HCT116 (cell line): ENCODE results near the gene C2orf76. TPM values are rescaled to one million over a fixed set of nuclear protein-coding genes. Genes with fewer than 3 reads are reported as not detected.

Experiments
- ATAC-seq: fragments of 200-7000 bp; cut with Tn5 transposase; 2 replicates; pipeline ENCODE4 v1.9.1; 2020; ENCODE audit warnings: mild to moderate bottlenecking, moderate library complexity
- BruUV-seq: library from RNA; stranded (reverse); fragments of 400-500 nt; replicated peaks from 2 replicates; lab custom pipeline; 2021; lab: Mats Ljungman, UMichigan
- CTCF ChIA-PET: fragments of 300-600 bp; sonication (Branson Sonifier 250); formaldehyde crosslinking; loops from one replicate; lab custom pipeline; 2021; ENCODE audit warnings: antibody characterized with exemption; lab: Charles Lee
- POLR2A ChIA-PET: fragments of 300-600, 350-600 bp; sonication (Branson Sonifier 250); formaldehyde crosslinking; loops from one replicate; lab custom pipeline; 2021; ENCODE audit warnings: antibody characterized with exemption; lab: Charles Lee
- RAD21 ChIA-PET, 2 experiments: fragments of 300-600 bp; sonication (Branson Sonifier 250); formaldehyde crosslinking; loops; one replicate each; lab custom pipeline; 2023; ENCODE audit warnings: low total read pairs in 2 of 2; ENCODE audit not compliant: uncharacterized antibody in 2 of 2, unreplicated experiment in 2 of 2, low non-redundant PET in 1 of 2; lab: Charles Lee
- DNase-seq: peaks from one replicate; pipeline ENCODE4 v3.0.0-alpha.2; 2010; ENCODE audit warnings: low read depth, low spot score
- H2AFZ ChIP-seq: fragments of 200-600 bp; shearing (Covaris generic), sonication (generic); 2 replicates; pipeline ENCODE4 v1.6.1; 2017; ENCODE audit warnings: low read depth, mixed run types, mixed read lengths, antibody characterized with exemption, low read length; ENCODE audit not compliant: poor library complexity, severe bottlenecking
- H3K27ac ChIP-seq: 2 replicates; pipeline ENCODE4 v1.5.1; 2012; ENCODE audit warnings: low read depth, low read length
- H3K27me3 ChIP-seq: fragments of 200-600 bp; sonication (generic); 2 replicates; pipeline ENCODE4 v1.6.1; 2016; ENCODE audit warnings: mixed run types, low read length, mixed read lengths; ENCODE audit not compliant: insufficient read depth
- H3K36me3 ChIP-seq, 2 experiments: fragments of 200-500 bp in 1 of 2; fragments of 200-600 bp in 1 of 2; sonication (Bioruptor generic) in 1 of 2; sonication (generic) in 1 of 2; 2 replicates each; pipeline versions ENCODE4 v1.5.1 to v1.6.1; 2014 to 2016; ENCODE audit warnings: low read length in 2 of 2, inconsistent platforms in 1 of 2, mixed read lengths in 1 of 2, mixed run types in 1 of 2; ENCODE audit not compliant: insufficient read depth in 2 of 2, control insufficient read depth in 1 of 2
- H3K4me1 ChIP-seq, 2 experiments: fragments of 200-600 bp in 1 of 2; sonication (generic) in 1 of 2; 2 replicates each; pipeline versions ENCODE4 v1.5.1 to v1.6.1; 2012 to 2017; ENCODE audit warnings: low read length in 2 of 2, inconsistent platforms in 1 of 2, mild to moderate bottlenecking in 1 of 2, mixed read lengths in 1 of 2, mixed run types in 1 of 2, moderate library complexity in 1 of 2; ENCODE audit not compliant: insufficient read depth in 2 of 2, control insufficient read depth in 1 of 2
- H3K4me2 ChIP-seq: fragments of 200-600 bp; sonication (generic); 2 replicates; pipeline ENCODE4 v1.6.1; 2017; ENCODE audit warnings: mixed run types, low read length, mixed read lengths
- H3K4me3 ChIP-seq, 2 experiments: fragments of 200-600 bp in 1 of 2; sonication (generic) in 1 of 2; replicated peaks in 1 of 2; 2 replicates each; pipeline ENCODE4 v1.5.1; 2011 to 2016; ENCODE audit warnings: low read length in 2 of 2, control low read depth in 1 of 2, low read depth in 1 of 2, mild to moderate bottlenecking in 1 of 2, mixed read lengths in 1 of 2, mixed run types in 1 of 2
- H3K79me2 ChIP-seq: fragments of 200-600 bp; sonication (generic); 2 replicates; pipeline ENCODE4 v1.6.1; 2017; ENCODE audit warnings: mild to moderate bottlenecking, mixed run types, low read length, moderate library complexity, mixed read lengths; ENCODE audit not compliant: insufficient read depth
- H3K9ac ChIP-seq: fragments of 200-600 bp; sonication (generic); 2 replicates; pipeline ENCODE4 v1.6.1; 2016; ENCODE audit warnings: low read length, mixed read lengths
- H3K9me2 ChIP-seq: fragments of 200-600 bp; sonication (generic), shearing (Covaris generic); 2 replicates; pipeline ENCODE4 v1.6.1; 2017; ENCODE audit warnings: mixed run types, mild to moderate bottlenecking, moderate library complexity; ENCODE audit not compliant: insufficient read depth
- H3K9me3 ChIP-seq, 2 experiments: fragments of 200-500 bp in 1 of 2; fragments of 200-600 bp in 1 of 2; sonication (Bioruptor generic) in 1 of 2; sonication (generic) in 1 of 2; 2 replicates each; pipeline ENCODE4 v1.6.1; 2014 to 2017; ENCODE audit warnings: low read length in 2 of 2, mixed read lengths in 2 of 2, inconsistent platforms in 1 of 2, low read depth in 1 of 2, mild to moderate bottlenecking in 1 of 2, mixed run types in 1 of 2, moderate library complexity in 1 of 2; ENCODE audit not compliant: control insufficient read depth in 1 of 2, insufficient read depth in 1 of 2
- H4K20me1 ChIP-seq: fragments of 200-600 bp; sonication (generic), shearing (Covaris generic); 2 replicates; pipeline ENCODE4 v1.6.1; 2017; ENCODE audit warnings: mixed run types, mild to moderate bottlenecking, moderate library complexity; ENCODE audit not compliant: insufficient read depth
- ATF3 ChIP-seq: IDR thresholded peaks from 2 replicates; pipeline ENCODE4 v1.6.1; 2012
- CEBPB ChIP-seq: IDR thresholded peaks from 2 replicates; pipeline ENCODE4 v1.6.1; 2012; ENCODE audit warnings: low read depth
- ELF1 ChIP-seq: IDR thresholded peaks from 2 replicates; pipeline ENCODE4 v1.6.1; 2012; ENCODE audit warnings: low read depth, borderline replicate concordance
- EZH2 ChIP-seq: fragments of 200-600 bp; sonication (generic); IDR thresholded peaks from 2 replicates; pipeline ENCODE4 v1.6.1; 2017; ENCODE audit warnings: antibody characterized with exemption, mixed run types
- EZH2phosphoT487 ChIP-seq: fragments of 200-600 bp; IDR thresholded peaks from 2 replicates; pipeline ENCODE4 v1.6.1; 2018; ENCODE audit warnings: antibody characterized with exemption, borderline replicate concordance
- FOSL1 ChIP-seq: IDR thresholded peaks from 2 replicates; pipeline ENCODE4 v1.6.1; 2012; ENCODE audit warnings: low read depth
- JUND ChIP-seq: IDR thresholded peaks from 2 replicates; pipeline ENCODE4 v1.6.1; 2012
- RAD21 ChIP-seq: IDR thresholded peaks from 2 replicates; pipeline ENCODE4 v1.6.1; 2012; ENCODE audit warnings: low read depth, mild to moderate bottlenecking
- REST ChIP-seq: IDR thresholded peaks from 2 replicates; pipeline ENCODE4 v1.6.1; 2012; ENCODE audit warnings: low read depth
- SIN3A ChIP-seq: IDR thresholded peaks from 2 replicates; pipeline ENCODE4 v1.6.1; 2012; ENCODE audit warnings: low read depth
- SP1 ChIP-seq: IDR thresholded peaks from 2 replicates; pipeline ENCODE4 v1.6.1; 2012; ENCODE audit warnings: low read depth
- YY1 ChIP-seq: IDR thresholded peaks from 2 replicates; pipeline ENCODE4 v1.6.1; 2011; ENCODE audit warnings: low read length, low read depth, moderate library complexity, mild to moderate bottlenecking; ENCODE audit not compliant: insufficient replicate concordance; ENCODE audit errors: extremely low read depth
- ZBTB33 ChIP-seq: IDR thresholded peaks from 2 replicates; pipeline ENCODE4 v1.6.1; 2011; ENCODE audit warnings: mild to moderate bottlenecking, low read length, moderate library complexity; ENCODE audit not compliant: insufficient replicate concordance; ENCODE audit errors: extremely low read depth
- ZFX ChIP-seq: fragments of 450-650 bp; IDR thresholded peaks from 2 replicates; pipeline ENCODE4 v1.6.1; 2017
- ZNF274 ChIP-seq: fragments of 200-500 bp; sonication (Bioruptor generic); IDR thresholded peaks from 2 replicates; pipeline ENCODE4 v1.6.1; 2014; ENCODE audit warnings: mild to moderate bottlenecking, low read depth, low read length, inconsistent platforms
- intact Hi-C: fragments of 100-400 bp; cut with micrococcal nuclease; formaldehyde crosslinking; loops from 2 replicates; pipeline ENCODE4 v1.10.0; 2022
- total RNA-seq: library from RNA; stranded (reverse); gene quantifications from one replicate; pipeline ENCODE4 v1.2.1, GENCODE V29; 2021; ENCODE audit not compliant: unreplicated experiment

C2orf76 gene
- total RNA-seq, 1 experiment from 2014 or later: 10.5 TPM

GRCh38 chr2:119304847-119305246, 61.8 kb downstream of the C2orf76 start:
- no peaks in the 10 kb centered on the region for H3K4me1 ChIP-seq
- H3K9ac ChIP-seq: no peak overlapping the region
- TF ChIP-seq REST (no peak), SP1 (no peak), CEBPB (no peak), ELF1 (no peak), YY1 (no peak), ATF3 (no peak), ZBTB33 (no peak), SIN3A (no peak), ZNF274 (no peak), ZFX (no peak), FOSL1 (no peak), JUND (no peak), EZH2phosphoT487 (no peak), RAD21 (no peak), EZH2 (no peak)
- no peaks in the 10 kb centered on the region for H3K9me3 ChIP-seq
- H4K20me1 ChIP-seq: no peaks in the 10 kb centered on the region
- no peaks in the 10 kb centered on the region for H3K27me3 ChIP-seq
- H3K4me2 ChIP-seq: no peak overlapping the region
- H3K9me2 ChIP-seq: no peaks in the 10 kb centered on the region
- no peaks in the 10 kb centered on the region for H3K36me3 ChIP-seq
- no TSS peak for BruUV-seq
- CTCF ChIA-PET: no interaction called here
- intact Hi-C loops: no loop called here
- H2AFZ ChIP-seq: no peak overlapping the region
- DNase-seq (no peak), ATAC-seq (no peak)
- H3K79me2 ChIP-seq: no peaks in the 10 kb centered on the region
- H3K4me3 ChIP-seq: no peak overlapping the region
- POLR2A ChIA-PET: no interaction called here
- H3K27ac ChIP-seq: no peak overlapping the region
- RAD21 ChIA-PET: no interaction called here
